GM10248 (cell line): Measurements from ENCODE around the gene NRN1L.

ENCODE experiments used
- CTCF ChIA-PET: fragments of 300-600 bp; sonication (Branson Sonifier 250); formaldehyde crosslinking; extraction: SDS; loops from one replicate; lab custom pipeline; 2021; ENCODE audit warnings: antibody characterized with exemption; lab: Yijun Ruan, JAX
- POLR2A ChIA-PET: fragments of 350-650 bp; sonication (Branson Sonifier 250); formaldehyde crosslinking; extraction: SDS; loops from one replicate; lab custom pipeline; 2020; ENCODE audit warnings: antibody characterized with exemption; lab: Yijun Ruan, JAX
- DNase-seq: peaks from one replicate; pipeline ENCODE4 v3.0.0; 2012; ENCODE audit errors: extremely low spot score
- TF ChIP-seq, protein P1 (sequence below): IDR thresholded peaks from 2 replicates; pipeline ENCODE4 v1.5.1; 2012; ENCODE audit warnings: mild to moderate bottlenecking, low read depth; ENCODE audit errors: extremely low read depth, missing control alignments, control extremely low read depth

NRN1L gene

DNA sequence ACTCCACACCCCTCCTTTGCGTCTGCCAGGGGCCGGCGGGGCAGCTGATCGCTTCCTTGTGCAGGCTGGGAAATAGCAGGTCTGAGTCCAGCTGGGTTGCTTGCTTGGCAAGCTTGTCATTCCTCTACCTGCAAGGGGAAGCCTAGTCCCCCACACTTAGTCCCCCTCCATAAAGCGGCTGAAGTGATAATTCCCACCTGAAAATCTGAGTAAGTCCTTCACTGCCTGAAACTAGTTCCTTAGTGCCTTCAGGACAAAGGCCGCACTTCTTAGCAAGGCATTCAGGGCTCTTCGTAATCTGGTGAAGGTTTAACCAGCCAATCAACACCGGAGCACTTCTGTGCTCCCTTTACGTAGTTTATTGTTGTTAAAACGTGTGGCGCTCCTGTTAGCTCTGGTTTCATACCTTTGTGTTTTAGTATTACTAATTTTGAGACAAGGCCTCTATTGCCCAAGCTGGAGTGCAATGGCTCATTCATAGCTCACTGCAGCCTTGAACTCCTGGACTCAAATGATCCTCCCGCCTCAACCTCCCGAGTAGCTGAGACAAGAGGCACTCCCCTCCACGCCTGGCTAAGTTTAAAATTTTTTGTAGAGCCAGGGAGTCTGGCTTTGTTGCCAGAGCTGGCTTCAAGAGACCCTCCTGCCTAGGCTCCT, 9.2 kb downstream of the NRN1L start:
- CTCF ChIA-PET: interaction anchor here (1.3 to 4.6 kb wide), 4 partner anchors 10 to 78 kb away, joined by 3 to 53 read pairs (median 7); partner anchors contain the start of gene NRN1L
- POLR2A ChIA-PET: no interaction called here
- DNase-seq: no peak
- TF ChIP-seq, protein P1, sequence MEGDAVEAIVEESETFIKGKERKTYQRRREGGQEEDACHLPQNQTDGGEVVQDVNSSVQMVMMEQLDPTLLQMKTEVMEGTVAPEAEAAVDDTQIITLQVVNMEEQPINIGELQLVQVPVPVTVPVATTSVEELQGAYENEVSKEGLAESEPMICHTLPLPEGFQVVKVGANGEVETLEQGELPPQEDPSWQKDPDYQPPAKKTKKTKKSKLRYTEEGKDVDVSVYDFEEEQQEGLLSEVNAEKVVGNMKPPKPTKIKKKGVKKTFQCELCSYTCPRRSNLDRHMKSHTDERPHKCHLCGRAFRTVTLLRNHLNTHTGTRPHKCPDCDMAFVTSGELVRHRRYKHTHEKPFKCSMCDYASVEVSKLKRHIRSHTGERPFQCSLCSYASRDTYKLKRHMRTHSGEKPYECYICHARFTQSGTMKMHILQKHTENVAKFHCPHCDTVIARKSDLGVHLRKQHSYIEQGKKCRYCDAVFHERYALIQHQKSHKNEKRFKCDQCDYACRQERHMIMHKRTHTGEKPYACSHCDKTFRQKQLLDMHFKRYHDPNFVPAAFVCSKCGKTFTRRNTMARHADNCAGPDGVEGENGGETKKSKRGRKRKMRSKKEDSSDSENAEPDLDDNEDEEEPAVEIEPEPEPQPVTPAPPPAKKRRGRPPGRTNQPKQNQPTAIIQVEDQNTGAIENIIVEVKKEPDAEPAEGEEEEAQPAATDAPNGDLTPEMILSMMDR: no peak

DNA sequence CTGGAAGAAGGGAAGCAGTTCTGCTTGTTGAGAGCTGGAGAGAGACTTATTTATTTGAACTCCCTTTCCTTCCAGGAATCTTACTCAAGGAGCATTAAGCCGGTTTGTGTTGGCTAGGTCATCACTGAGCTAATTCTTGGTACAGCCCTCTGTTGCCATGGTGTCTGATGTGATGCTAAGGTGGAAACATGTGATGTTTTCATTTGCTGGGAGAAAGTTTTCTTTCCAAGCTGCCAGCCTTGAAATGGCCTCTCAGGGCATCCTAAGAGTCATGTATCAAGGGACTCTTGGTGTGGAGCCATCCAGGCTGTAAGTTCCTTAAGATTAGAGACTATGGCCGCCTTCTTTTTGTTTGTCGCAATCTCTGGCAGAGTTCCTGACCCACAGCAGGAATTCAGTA, 12.5 kb downstream of the NRN1L start:
- ChIA-PET CTCF (interaction anchor here (0.8 to 2.4 kb wide), 11 partner anchors 11 to 376 kb away, joined by 3 to 13 read pairs (median 4); partner anchors contain the start of genes CTRL and NRN1L), POLR2A (no interaction called here)
- no peak for DNase-seq
- TF ChIP-seq, protein P1: no peak

DNA sequence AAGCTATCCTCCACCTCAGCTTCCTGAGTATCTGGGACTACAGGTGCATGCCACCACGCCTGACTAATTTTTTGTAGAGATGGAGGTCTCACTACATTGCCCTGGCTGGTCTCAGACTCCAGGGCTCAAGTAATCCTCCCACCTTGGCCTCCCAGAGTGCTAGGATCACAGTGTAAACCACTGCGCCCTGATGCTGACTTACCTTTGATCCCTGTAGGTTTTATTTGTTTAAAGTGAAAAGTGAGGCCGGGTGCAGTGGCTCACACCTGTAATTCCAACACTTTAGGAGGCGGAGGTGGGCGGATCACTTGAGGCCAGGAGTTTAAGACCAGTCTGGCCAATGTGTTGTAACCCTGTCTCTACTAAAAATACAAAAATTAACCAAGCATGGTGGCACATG, 17.0 kb downstream of the NRN1L start:
- TF ChIP-seq, protein P1: no peak
- DNase-seq: no peak
- POLR2A ChIA-PET: interaction anchor here (0.7 kb wide), 1 partner anchor 335 kb away, joined by 3 read pairs; no protein-coding TSS in a partner anchor
- CTCF ChIA-PET: interaction anchor here (3.5 kb wide), 1 partner anchor 18 kb away, joined by 17 read pairs; the partner anchor contains the start of gene NRN1L

DNA sequence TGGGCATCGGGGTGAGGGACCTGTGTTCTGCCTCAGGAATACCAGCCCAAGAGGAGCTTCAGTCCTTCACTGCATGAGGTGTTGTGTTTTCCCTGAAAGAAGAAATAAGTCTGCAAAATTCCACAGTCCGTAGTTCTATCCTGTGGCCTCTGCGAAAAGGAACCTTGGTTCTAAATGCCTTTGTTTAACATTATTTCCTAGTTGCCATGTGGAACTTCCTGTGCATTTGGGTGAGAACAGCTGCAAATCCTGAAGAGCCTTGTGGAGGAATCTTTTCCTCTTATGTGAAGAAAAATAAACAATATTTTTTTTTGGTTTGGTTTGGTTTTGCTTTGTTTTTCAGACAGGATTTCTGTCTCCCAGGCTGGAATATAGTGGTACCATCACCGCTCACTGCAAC, 18.1 kb downstream of the NRN1L start:
- TF ChIP-seq, protein P1: no peak
- ChIA-PET POLR2A (no interaction called here), CTCF (interaction anchor here (1.6 kb wide), 1 partner anchor 42 kb away, joined by 3 read pairs; no protein-coding TSS in a partner anchor)
- DNase-seq: no peak

DNA sequence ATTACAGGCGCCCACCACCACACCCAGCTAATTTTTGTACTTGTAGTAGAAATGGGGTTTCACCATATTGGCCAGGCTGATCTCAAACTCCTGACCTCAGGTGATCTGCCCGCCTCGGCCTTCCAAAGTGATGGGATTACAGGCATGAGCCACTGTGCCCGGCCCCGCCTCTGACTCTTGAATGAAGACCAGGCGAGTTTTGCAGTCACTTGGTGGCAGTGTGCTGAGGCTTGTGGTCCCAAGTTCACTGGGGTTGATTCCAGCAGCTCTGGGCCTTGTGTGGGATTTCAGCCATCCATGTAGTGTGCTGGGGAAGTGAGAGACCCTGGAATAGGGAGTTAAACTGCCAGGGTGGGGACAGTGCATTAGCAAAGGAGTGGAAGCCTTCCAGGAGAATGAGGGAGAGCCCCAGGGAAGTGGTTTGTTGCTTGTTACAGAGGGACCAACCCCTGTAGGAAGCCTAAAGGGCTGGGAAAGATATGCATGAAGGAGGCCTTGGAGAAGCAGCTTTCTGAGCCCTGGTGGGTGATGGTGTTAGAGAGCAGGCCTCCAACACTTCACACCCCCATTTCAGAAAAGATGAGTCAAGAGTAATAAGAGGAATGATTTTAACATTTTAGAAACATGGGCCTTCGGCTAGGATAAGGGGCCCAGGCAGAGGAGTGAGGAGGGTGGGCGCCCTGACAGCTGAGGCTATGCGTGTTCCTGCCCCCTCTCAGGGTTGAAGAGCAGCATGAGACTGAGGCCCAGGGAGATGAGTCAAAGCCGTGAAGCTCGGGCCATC, 22.9 kb downstream of the NRN1L start:
- ChIA-PET POLR2A (no interaction called here), CTCF (interaction anchor here (2.0 to 2.3 kb wide), 2 partner anchors 12 to 24 kb away, joined by 5 to 10 read pairs; no protein-coding TSS in a partner anchor)
- no peak for DNase-seq
- TF ChIP-seq, protein P1: no peak

DNA sequence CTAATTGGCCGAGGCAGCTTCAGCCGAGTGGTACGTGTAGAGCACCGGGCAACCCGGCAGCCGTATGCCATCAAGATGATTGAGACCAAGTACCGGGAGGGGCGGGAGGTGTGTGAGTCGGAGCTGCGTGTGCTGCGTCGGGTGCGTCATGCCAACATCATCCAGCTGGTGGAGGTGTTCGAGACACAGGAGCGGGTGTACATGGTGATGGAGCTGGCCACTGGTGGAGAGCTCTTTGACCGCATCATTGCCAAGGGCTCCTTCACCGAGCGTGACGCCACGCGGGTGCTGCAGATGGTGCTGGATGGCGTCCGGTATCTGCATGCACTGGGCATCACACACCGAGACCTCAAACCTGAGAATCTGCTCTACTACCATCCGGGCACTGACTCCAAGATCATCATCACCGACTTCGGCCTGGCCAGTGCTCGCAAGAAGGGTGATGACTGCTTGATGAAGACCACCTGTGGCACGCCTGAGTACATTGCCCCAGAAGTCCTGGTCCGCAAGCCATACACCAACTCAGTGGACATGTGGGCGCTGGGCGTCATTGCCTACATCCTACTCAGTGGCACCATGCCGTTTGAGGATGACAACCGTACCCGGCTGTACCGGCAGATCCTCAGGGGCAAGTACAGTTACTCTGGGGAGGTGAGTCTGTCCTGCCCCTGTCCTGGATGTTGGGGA, 24.5 kb downstream of the NRN1L start:
- ChIA-PET CTCF (interaction anchor here (0.8 to 2.3 kb wide), 5 partner anchors 19 to 237 kb away, joined by 3 to 10 read pairs (median 3); no protein-coding TSS in a partner anchor), POLR2A (no interaction called here)
- TF ChIP-seq, protein P1: no peak
- DNase-seq: no peak
